GM12878 (cell line): ENCODE data around the gene SLIT1.

ENCODE experiments used
- CHD1 ChIP-seq: IDR thresholded peaks from 2 replicates; pipeline ENCODE4 v1.6.1; 2012; ENCODE audit warnings: low read depth, low read length, improper control_type of control experiment
- CHD4 ChIP-seq: fragments of 200-600 bp; sonication (generic); IDR thresholded peaks from 2 replicates; pipeline ENCODE4 v1.6.1; 2016; ENCODE audit warnings: mild to moderate bottlenecking
- E2F4 ChIP-seq: IDR thresholded peaks from 2 replicates; pipeline ENCODE4 v1.6.1; 2012; ENCODE audit warnings: low read depth, low read length, improper control_type of control experiment
- EP300 ChIP-seq, 2 experiments: fragments of 150-350 bp in 1 of 2; IDR thresholded peaks; 2 replicates each; pipeline ENCODE4 v1.6.1; 2011 to 2012; ENCODE audit warnings: low read depth in 2 of 2, low read length in 2 of 2, borderline replicate concordance in 1 of 2, improper control_type of control experiment in 1 of 2, inconsistent platforms in 1 of 2; ENCODE audit not compliant: control insufficient read depth in 1 of 2
- HDAC2 ChIP-seq: fragments of 200-600 bp; sonication (generic); IDR thresholded peaks from 2 replicates; pipeline ENCODE4 v1.6.1; 2017
- MXI1 ChIP-seq: fragments of 150-350 bp; IDR thresholded peaks from 2 replicates; pipeline ENCODE4 v1.6.1; 2011; ENCODE audit warnings: low read depth, mild to moderate bottlenecking, inconsistent platforms, low read length, improper control_type of control experiment
- RELA ChIP-seq: fragments of 450-650 bp; IDR thresholded peaks from 2 replicates; pipeline ENCODE4 v1.8.0; 2014; ENCODE audit warnings: borderline replicate concordance; ENCODE audit not compliant: partially characterized antibody
- SMARCA5 ChIP-seq: fragments of 450-650 bp; IDR thresholded peaks from 2 replicates; pipeline ENCODE4 v1.6.1; 2017; ENCODE audit warnings: mild to moderate bottlenecking
- TCF7 ChIP-seq: IDR thresholded peaks from 2 replicates; pipeline ENCODE4 v1.6.1; 2014; ENCODE audit warnings: antibody characterized with exemption, borderline replicate concordance
- ZBTB33 ChIP-seq: fragments of 450-650 bp; IDR thresholded peaks from 2 replicates; pipeline ENCODE4 v1.6.1; 2017; ENCODE audit warnings: mild to moderate bottlenecking
- ZNF274 ChIP-seq: IDR thresholded peaks from one replicate; pipeline ENCODE4 v1.8.0; 2011; ENCODE audit not compliant: insufficient read length, insufficient read depth
- ZNF384 ChIP-seq: IDR thresholded peaks from 2 replicates; pipeline ENCODE4 v1.6.1; 2012; ENCODE audit warnings: low read depth, mild to moderate bottlenecking, low read length, improper control_type of control experiment, borderline replicate concordance
- TF ChIP-seq, protein P1 (sequence below), 3 experiments: IDR thresholded peaks in 2 of 3; conservative IDR thresholded peaks in 1 of 3; 2 replicates each; pipeline ENCODE4 v1.5.1; 2011; ENCODE audit warnings: low read depth in 3 of 3, low read length in 3 of 3, mild to moderate bottlenecking in 3 of 3, control low read depth in 2 of 3, moderate library complexity in 2 of 3, inconsistent platforms in 1 of 3, mixed read lengths in 1 of 3; ENCODE audit not compliant: control insufficient read depth in 2 of 3, insufficient read depth in 1 of 3; ENCODE audit errors: extremely low read depth in 1 of 3

- TF ChIP-seq CHD4 (no peak), EP300 (IDR thresholded peaks at IDR 0.05; ENCODE audit: borderline replicate concordance in 1 of 2, control insufficient read depth in 1 of 2, low read depth in 2 of 2, low read length in 2 of 2) (no peak), CHD1 (no peak), ZNF274 (no peak), E2F4 (no peak), ZBTB33 (no peak), HDAC2 (no peak), ZNF384 (no peak), SMARCA5 (no peak), RELA (no peak), TCF7 (no peak), MXI1 (no peak)
- TF ChIP-seq, protein P1, sequence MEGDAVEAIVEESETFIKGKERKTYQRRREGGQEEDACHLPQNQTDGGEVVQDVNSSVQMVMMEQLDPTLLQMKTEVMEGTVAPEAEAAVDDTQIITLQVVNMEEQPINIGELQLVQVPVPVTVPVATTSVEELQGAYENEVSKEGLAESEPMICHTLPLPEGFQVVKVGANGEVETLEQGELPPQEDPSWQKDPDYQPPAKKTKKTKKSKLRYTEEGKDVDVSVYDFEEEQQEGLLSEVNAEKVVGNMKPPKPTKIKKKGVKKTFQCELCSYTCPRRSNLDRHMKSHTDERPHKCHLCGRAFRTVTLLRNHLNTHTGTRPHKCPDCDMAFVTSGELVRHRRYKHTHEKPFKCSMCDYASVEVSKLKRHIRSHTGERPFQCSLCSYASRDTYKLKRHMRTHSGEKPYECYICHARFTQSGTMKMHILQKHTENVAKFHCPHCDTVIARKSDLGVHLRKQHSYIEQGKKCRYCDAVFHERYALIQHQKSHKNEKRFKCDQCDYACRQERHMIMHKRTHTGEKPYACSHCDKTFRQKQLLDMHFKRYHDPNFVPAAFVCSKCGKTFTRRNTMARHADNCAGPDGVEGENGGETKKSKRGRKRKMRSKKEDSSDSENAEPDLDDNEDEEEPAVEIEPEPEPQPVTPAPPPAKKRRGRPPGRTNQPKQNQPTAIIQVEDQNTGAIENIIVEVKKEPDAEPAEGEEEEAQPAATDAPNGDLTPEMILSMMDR (IDR thresholded peaks at IDR 0.05 in 2 of 3, conservative IDR thresholded peaks at IDR 0.05 in 1 of 3; ENCODE audit: control insufficient read depth in 2 of 3, extremely low read depth in 1 of 3, insufficient read depth in 1 of 3, low read depth in 3 of 3, low read length in 3 of 3), result no peak
These were observed 128.1 kb downstream of the SLIT1 start for GRCh38 chr10:97057491-97058235.
